Activated CD8-positive, alpha-beta memory T cell treated with anti-CD3 and anti-CD28 coated beads, Interleukin-2, amount 50 U/mL, for 24 hours (primary cell): Measurements from ENCODE around the gene DNAJC17.

Experiments used
- DNase-seq: peaks from one replicate; pipeline ENCODE4 v3.0.0-alpha.2; 2020; ENCODE audit errors: extremely low read depth

DNAJC17 gene

DNA sequence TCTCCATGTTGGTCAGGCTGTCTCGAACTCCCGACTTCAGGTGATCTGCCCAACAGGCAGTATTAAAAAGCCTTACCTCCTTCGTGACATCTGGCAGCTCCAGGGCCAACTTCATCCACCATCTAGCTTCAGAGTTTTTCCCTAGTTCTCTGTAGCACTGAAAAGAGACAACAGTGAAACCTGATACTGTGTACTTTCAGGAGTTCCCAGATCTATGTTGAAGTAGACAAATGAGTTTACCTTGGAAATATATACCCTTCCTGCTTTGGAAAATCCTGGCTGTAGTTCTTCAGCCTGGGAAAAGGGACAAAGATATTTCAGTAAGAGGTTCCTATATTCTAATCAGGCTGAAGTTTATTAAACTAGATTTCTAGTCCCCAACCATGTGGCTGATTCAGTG, 70.2 kb downstream of the DNAJC17 start:
- DNase-seq: no peak

DNA sequence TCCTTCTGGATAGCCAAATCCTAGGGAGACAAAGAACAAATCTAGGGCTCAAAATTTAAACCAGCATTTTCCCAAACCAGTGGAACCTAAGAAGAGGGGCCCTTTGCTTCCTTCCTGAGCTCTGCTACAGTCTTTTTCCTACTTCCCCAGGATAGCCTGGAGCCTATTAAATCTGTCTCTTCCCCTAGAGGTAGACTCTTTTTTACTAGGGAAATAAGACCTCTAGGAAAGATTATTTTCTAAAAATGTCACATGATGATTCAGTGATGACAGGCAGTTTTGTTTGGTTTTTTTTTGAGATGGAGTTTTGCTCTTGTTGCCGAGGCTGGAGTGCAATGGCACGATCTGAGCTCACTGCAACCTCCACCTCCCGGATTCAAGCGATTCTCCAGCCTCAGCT, 70.7 kb downstream of the DNAJC17 start:
- DNase-seq: no peak

GRCh38 chr15:40731034-40731433, 76.2 kb downstream of the DNAJC17 start:
- DNase-seq: no peak

DNA sequence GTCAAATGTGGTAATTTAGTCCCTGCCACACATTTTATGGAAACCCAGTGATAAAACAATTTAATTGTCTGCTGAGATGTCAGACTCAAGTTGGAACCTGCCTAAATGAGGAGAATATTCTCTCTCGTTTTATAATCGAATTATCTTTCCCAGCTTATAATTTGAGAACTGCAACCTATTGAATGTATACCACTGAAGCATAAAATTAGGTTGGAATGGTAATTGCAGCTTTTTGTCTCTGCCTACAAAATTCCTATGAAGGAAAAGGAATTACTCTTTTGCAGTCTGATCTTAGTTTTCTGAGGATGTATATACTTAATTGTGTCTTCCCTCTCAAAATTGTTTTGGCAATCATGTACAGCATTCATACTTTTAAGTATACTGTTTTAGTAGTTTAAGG, 83.4 kb downstream of the DNAJC17 start:
- DNase-seq: no peak

DNA sequence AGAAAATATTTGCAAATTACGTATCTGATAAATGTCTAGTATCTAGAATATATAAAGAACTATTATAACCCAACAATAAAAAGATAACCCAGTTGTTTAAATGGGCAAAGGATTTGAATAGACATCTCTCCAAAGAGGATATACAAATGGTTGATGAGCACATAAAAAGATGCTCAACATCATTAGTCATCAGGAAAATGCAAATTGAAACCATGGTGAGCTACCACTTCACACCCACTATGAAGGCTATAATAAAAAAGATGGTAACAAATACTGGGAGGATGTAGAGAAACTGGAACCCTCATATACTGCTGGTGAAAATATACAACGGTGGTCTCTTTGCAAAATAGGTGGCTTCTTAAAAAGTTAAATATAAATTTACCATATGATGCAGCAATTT, 84.3 kb downstream of the DNAJC17 start:
- DNase-seq: no peak

- no peak for DNase-seq
Observed at GRCh38 chr15:40722354-40722753, 84.9 kb downstream of the DNAJC17 start.

GRCh38 chr15:40721701-40722100, 85.6 kb downstream of the DNAJC17 start:
- DNase-seq: no peak

DNA sequence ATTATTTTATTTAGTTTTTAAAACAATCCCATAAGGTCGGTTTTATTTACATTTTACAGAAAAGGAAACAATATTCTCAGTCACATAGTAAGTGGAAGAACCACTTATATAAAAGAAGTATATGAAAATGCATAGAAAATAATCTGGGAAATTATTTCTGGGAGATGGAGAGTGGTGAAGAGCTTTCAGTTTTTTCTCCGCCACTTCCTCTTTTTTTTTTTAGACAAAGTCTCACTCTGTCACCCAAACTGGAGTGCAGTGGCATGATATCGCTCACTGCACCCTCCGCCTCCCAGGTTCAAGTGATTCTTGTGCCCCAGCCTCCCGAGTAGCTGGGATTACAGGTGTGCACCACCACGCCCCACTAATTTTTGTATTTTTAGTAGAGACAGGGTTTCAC, 91.1 kb downstream of the DNAJC17 start:
- DNase-seq: no peak
